CMK (cell line): ENCODE results near the gene DCLK3.

ENCODE experiments used
- DNase-seq: peaks from one replicate; pipeline ENCODE4 v3.0.0-alpha.2; 2010; ENCODE audit warnings: low read depth

DCLK3 gene

GRCh38 chr3:36674816-36675215 lies 89.5 kb downstream of the DCLK3 start:
- no peak for DNase-seq

DNA sequence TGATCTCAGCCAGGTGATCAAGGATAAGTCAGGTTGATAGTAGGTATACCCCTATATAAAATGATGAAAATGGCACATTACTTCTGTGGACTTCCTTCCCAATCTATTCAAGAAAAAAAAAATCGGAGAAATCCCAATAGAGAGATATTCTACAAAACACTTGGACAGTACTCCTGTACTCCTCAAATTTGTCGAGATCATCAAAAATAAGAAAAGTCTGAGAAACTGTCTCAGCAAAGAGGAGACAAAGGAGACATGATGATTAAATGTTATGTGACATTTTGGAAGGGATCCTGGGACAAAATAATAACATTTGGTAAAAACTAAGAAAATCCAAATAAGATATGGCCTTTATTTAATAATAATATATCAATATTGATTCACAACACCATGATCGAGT lies 94.6 kb downstream of the DCLK3 start:
- no peak for DNase-seq

GRCh38 chr3:36666166-36666565 lies 98.2 kb downstream of the DCLK3 start:
- DNase-seq = no peak

DNA sequence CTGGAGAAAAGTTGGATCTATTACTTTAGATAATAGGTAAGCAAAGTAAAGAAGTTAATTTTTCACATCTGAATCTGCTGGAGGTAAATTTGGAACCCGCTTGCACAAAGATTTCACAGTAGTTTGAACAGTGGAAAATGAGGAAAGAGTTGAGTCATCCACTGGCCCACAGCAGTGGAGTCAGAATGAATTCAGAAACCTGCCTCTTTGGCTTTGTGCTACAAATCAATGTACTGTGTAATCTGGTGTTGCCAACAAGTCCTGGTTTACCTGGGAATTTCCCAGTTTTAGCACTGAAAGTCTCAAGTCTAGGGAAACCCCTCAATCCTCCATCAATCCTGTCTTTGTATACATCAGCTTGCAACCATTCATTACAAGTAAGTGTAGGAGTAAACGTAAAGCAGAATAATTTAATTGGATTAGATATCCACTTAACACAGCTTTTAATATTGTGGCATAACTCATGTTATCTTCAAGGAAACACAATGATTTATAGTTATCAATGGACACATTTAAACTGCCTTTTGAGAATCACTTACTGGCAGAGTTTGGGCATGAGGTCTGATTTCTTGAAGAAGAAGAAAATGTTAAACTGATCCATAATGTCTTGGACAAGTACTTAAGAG lies 100.6 kb downstream of the DCLK3 start:
- DNase-seq = no peak

DNA sequence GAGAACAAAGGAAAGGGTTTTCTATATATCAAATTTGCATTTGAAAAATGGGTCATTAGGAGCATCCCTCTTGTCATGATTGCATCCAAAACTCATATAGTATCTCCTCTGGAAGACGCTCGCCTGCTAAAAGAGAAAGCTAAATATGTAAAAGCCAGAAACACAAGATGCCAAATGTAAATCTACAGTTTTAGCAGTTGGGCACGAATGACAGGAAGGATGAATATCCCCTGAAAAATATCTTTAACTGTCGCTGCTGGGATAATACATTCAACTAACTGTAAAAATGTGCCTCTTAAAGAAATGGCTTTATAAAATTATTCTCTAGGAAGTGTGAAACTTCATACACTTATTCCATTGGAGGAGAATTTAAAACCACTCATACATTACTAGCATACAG lies 101.7 kb downstream of the DCLK3 start:
- no peak for DNase-seq
